Activated CD4-positive, alpha-beta T cell treated with anti-CD3 and anti-CD28 coated beads for 36 hours (primary cell): Measurements from ENCODE around the gene HCFC1. TPM values are rescaled to one million over a fixed set of nuclear protein-coding genes. Genes with fewer than 3 reads are reported as not detected.

Source experiments
- ATAC-seq: fragments of 200-7000 bp; cut with Tn5 transposase; one replicate; pipeline ENCODE4 v1.10.0; 2021; ENCODE audit warnings: mild to moderate bottlenecking, moderate library complexity
- CTCF ChIA-PET: fragments of 350-600 bp; sonication (Branson Sonifier 250); formaldehyde crosslinking; loops from one replicate; lab custom pipeline; 2021; ENCODE audit warnings: antibody characterized with exemption; lab: Charles Lee
- POLR2A ChIA-PET: fragments of 350-600 bp; sonication (Branson Sonifier 250); formaldehyde crosslinking; loops from one replicate; lab custom pipeline; 2021; ENCODE audit warnings: antibody characterized with exemption, inconsistent platforms; lab: Charles Lee
- DNase-seq: peaks from one replicate; pipeline ENCODE4 v3.0.0-alpha.2; 2020
- H3K27ac Mint-ChIP-seq: one replicate; pipeline ENCODE4 v1.8.0; 2021; ENCODE audit warnings: mixed read lengths
- H3K27me3 Mint-ChIP-seq: one replicate; pipeline ENCODE4 v1.8.0; 2021; ENCODE audit warnings: mixed read lengths
- H3K36me3 Mint-ChIP-seq: one replicate; pipeline ENCODE4 v1.8.0; 2021; ENCODE audit warnings: low read depth, mixed read lengths
- H3K4me1 Mint-ChIP-seq: one replicate; pipeline ENCODE4 v1.8.0; 2021; ENCODE audit warnings: mixed read lengths
- H3K4me3 Mint-ChIP-seq: one replicate; pipeline ENCODE4 v1.8.0; 2021; ENCODE audit warnings: mild to moderate bottlenecking, moderate library complexity, mixed read lengths
- H3K9me3 Mint-ChIP-seq: one replicate; pipeline ENCODE4 v1.8.0; 2021; ENCODE audit warnings: low read depth, mixed read lengths
- intact Hi-C, 2 experiments: fragments of 100-400 bp; cut with DNase I in 1 of 2; cut with micrococcal nuclease in 1 of 2; formaldehyde crosslinking; loops; one replicate each; pipeline versions ENCODE4 v1.14.2 to v1.15.1; 2022 to 2024; cut with DNase I, micrococcal nuclease
- total RNA-seq, 2 experiments: library from RNA; stranded (reverse); gene quantifications; one replicate each; pipeline ENCODE4 v1.2.3, GENCODE V29; 2021

The HCFC1 gene
- total RNA-seq, 2 experiments from 2014 or later: 99.5 to 147 TPM

- H3K4me1 Mint-ChIP-seq: peaks cover 5% of the 10 kb centered on the region
- POLR2A ChIA-PET: no interaction called here
- no peak overlapping the region for H3K27ac Mint-ChIP-seq
- H3K36me3 Mint-ChIP-seq: peaks cover 34% of the 10 kb centered on the region
- H3K4me3 Mint-ChIP-seq: no peak overlapping the region
- DNase-seq: no peak
- H3K9me3 Mint-ChIP-seq: no peaks in the 10 kb centered on the region
- CTCF ChIA-PET: interaction anchor here (1.1 kb wide), 1 partner anchor 9 kb away, joined by 3 read pairs; no protein-coding TSS in a partner anchor
- intact Hi-C loops: no loop called here
- no peak for ATAC-seq
- H3K27me3 Mint-ChIP-seq: no peaks in the 10 kb centered on the region
Measured at GRCh38 chrX:153956044-153956907, 15.3 kb downstream of the HCFC1 start.

DNA sequence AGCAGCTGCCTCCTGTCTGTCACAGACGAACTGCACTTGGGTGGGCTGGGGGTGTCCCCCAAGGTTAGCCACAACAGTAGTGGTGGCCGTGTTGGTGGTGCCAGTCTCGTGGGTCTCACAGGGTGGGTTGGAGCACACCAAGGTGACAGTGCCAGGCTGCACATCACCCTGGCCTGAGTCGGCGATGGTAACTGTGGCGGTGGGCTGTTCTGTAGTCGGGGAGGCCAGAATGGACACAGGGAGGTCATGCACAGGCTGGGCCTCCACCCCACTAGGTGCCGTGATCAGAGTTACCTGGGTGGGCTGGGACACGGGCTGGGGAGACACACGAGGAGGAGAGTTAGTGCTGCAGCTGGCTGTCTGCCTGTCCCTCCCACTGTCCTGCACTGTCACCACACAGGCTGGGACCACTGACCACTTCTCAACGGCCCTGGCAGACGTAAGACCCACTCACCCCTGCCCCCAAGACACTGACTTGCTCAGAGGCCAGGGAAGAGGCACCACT lies 16.3 kb downstream of the HCFC1 start:
- peaks cover 37% of the 10 kb centered on the region for H3K36me3 Mint-ChIP-seq
- intact Hi-C loops: no loop called here
- ChIA-PET POLR2A (no interaction called here), CTCF (no interaction called here)
- H3K4me1 Mint-ChIP-seq: peaks cover 5% of the 10 kb centered on the region
- no peaks in the 10 kb centered on the region for H3K9me3 Mint-ChIP-seq
- no peaks in the 10 kb centered on the region for H3K27me3 Mint-ChIP-seq
- peak overlapping the region; percentile 47 for H3K27ac Mint-ChIP-seq
- ATAC-seq (no peak), DNase-seq (no peak)
- H3K4me3 Mint-ChIP-seq: no peak overlapping the region

- Mint-ChIP-seq H3K4me1 (peaks cover 5% of the 10 kb centered on the region), H3K27me3 (no peaks in the 10 kb centered on the region), H3K4me3 (no peak overlapping the region), H3K36me3 (peaks cover 41% of the 10 kb centered on the region), H3K9me3 (no peaks in the 10 kb centered on the region), H3K27ac (no peak overlapping the region)
- CTCF ChIA-PET: no interaction called here
- DNase-seq (no peak), ATAC-seq (no peak)
- intact Hi-C loops: no loop called here
- POLR2A ChIA-PET: no interaction called here
Measured at GRCh38 chrX:153954558-153955227, 16.9 kb downstream of the HCFC1 start.

DNA sequence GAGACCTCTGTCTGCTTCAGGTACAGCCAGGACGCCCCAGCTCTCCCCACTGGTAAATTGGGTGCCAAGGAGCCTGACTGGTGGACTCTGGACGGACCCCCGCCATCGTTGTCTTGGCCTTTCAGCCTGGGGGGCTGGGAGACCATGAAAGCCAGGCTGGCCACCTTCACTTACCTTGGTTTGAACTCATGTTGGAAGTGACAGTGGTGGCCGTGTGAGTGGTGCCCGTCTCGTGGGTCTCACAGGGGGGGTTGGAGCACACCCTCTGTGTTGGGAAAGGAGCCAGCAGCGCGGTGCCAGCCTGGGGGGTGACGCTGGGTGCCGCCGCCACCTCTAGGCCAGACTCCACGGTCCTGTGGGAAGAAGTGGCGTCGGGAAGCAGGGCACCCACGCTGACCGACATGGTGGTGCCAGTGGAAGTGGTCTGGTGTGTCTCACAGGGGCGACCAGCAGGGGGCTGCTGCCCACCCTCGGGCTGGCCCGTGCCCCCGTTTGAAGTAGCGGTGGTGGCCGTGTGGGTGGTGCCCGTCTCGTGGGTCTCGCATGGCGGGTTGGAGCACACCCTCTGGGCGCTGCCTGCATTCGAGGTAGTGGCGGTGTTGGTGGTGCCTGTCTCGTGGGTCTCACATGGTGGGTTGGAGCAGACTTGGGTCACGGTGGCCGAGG lies 17.6 kb downstream of the HCFC1 start:
- Mint-ChIP-seq H3K4me1 (peaks cover 10% of the 10 kb centered on the region), H3K27ac (no peak overlapping the region), H3K9me3 (no peaks in the 10 kb centered on the region), H3K36me3 (peaks cover 44% of the 10 kb centered on the region), H3K4me3 (no peak overlapping the region), H3K27me3 (no peaks in the 10 kb centered on the region)
- ATAC-seq (no peak), DNase-seq (no peak)
- ChIA-PET CTCF (interaction anchor here (1.0 kb wide), 1 partner anchor 28 kb away, joined by 3 read pairs; the partner anchor contains the start of gene ARHGAP4), POLR2A (interaction anchor here (0.5 kb wide), 1 partner anchor 146 kb away, joined by 3 read pairs; no protein-coding TSS in a partner anchor)
- intact Hi-C loops: loop anchor here in 1 of 2 experiments (1.0 kb wide), 2 partner anchors 30 to 190 kb away; partner anchors contain the start of gene PLXNB3

DNA sequence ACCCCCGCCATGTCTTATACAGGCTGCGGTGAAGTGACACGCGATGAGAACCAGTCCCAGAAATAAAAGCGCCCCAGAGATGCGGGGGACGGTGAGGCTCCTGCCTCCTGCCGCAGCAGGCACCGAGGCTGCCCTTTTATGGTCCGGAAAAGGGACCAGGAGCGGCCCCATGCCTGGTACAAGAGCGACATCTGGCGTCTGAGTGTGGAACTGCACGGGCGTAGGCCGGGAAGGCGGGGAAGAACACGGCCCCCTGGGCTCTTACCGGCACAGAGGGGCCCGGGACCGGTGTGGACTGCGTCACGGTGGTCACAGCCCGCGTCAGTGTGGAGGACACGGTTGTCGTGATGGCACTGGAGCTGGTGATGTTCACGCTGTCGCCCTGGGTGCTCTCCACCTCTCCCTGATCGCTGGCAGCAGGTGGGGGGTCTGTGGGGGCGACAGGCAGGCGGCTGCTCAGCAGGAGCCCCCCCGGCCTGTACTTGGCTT lies 18.2 kb downstream of the HCFC1 start:
- CTCF ChIA-PET: interaction anchor here (1.0 kb wide), 1 partner anchor 27 kb away, joined by 3 read pairs; the partner anchor contains the start of gene ARHGAP4
- Mint-ChIP-seq H3K27me3 (no peaks in the 10 kb centered on the region), H3K27ac (peak overlapping the region; percentile 70), H3K36me3 (peaks cover 43% of the 10 kb centered on the region), H3K4me1 (peaks cover 10% of the 10 kb centered on the region), H3K4me3 (no peak overlapping the region), H3K9me3 (no peaks in the 10 kb centered on the region)
- intact Hi-C loops: loop anchor here in 1 of 2 experiments (1.0 kb wide), 2 partner anchors 29 to 189 kb away; partner anchors contain the start of gene PLXNB3
- peak; percentile 76 for ATAC-seq
- POLR2A ChIA-PET: interaction anchor here (1.0 kb wide), 1 partner anchor 13 kb away, joined by 5 read pairs; no protein-coding TSS in a partner anchor
- peak; percentile 87 for DNase-seq

GRCh38 chrX:153952373-153953026 lies 19.1 kb downstream of the HCFC1 start:
- intact Hi-C loops: loop anchor here in 1 of 2 experiments (1.0 kb wide), 2 partner anchors 28 to 188 kb away; partner anchors contain the start of gene PLXNB3
- Mint-ChIP-seq H3K4me3 (no peak overlapping the region), H3K36me3 (peaks cover 40% of the 10 kb centered on the region), H3K4me1 (peaks cover 15% of the 10 kb centered on the region), H3K9me3 (no peaks in the 10 kb centered on the region), H3K27ac (peak overlapping the region; percentile 70), H3K27me3 (no peaks in the 10 kb centered on the region)
- ChIA-PET CTCF (interaction anchor here (0.5 to 1.1 kb wide), 4 partner anchors 10 to 61 kb away, joined by 3 to 5 read pairs (median 3); no protein-coding TSS in a partner anchor), POLR2A (interaction anchor here (1.0 kb wide), 1 partner anchor 14 kb away, joined by 5 read pairs; no protein-coding TSS in a partner anchor)
- no peak for DNase-seq
- no peak for ATAC-seq

DNA sequence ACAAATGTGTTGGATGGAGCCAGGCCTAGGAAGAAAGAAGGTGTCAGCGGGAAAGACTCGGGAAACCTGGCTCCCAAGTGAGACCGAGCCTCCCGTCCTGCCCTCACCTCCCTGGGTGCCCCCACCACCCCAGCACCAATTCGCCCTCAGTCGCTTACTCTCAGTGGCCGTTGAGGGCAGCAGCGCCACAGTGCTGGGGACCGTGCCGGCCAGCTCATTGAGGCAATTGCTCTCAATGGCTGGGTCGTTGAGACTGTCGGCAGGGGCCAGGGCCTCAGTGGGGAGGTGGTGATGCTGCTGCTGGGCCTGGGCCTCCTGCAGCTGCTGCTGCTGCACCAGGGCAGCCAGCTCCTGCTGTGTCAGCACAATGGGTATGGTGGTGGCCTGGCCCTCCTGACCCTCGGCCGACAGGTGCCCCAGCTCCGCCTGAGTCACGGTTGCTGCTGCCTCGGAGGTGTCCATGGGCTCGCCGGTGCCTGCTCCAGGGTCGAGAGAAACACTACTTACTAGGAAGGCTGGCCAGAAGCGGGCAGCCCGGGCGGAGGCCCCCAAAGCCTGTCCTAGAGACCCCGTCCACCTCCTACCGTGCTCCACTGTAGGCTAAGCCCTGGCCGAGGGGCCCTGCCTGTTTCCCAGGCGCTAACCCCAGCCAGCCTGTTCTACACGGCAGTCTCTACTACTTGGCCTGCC lies 19.8 kb downstream of the HCFC1 start:
- DNase-seq (no peak), ATAC-seq (no peak)
- ChIA-PET CTCF (interaction anchor here (0.8 to 1.1 kb wide), 3 partner anchors 11 to 27 kb away, joined by 3 to 5 read pairs (median 4); no protein-coding TSS in a partner anchor), POLR2A (no interaction called here)
- peaks cover 18% of the 10 kb centered on the region for H3K4me1 Mint-ChIP-seq
- H3K9me3 Mint-ChIP-seq: no peaks in the 10 kb centered on the region
- peaks cover 40% of the 10 kb centered on the region for H3K36me3 Mint-ChIP-seq
- no peaks in the 10 kb centered on the region for H3K27me3 Mint-ChIP-seq
- H3K27ac Mint-ChIP-seq: no peak overlapping the region
- H3K4me3 Mint-ChIP-seq: no peak overlapping the region
- intact Hi-C loops: no loop called here

GRCh38 chrX:153950127-153950526 lies 21.5 kb downstream of the HCFC1 start:
- no peaks in the 10 kb centered on the region for H3K27me3 Mint-ChIP-seq
- H3K4me3 Mint-ChIP-seq: no peak overlapping the region
- no peak overlapping the region for H3K27ac Mint-ChIP-seq
- ChIA-PET POLR2A (interaction anchor here (0.6 kb wide), 1 partner anchor 13 kb away, joined by 4 read pairs; no protein-coding TSS in a partner anchor), CTCF (interaction anchor here (1.2 to 2.9 kb wide), 5 partner anchors 10 to 187 kb away, joined by 3 to 12 read pairs (median 8); partner anchors contain the start of gene PLXNB3)
- DNase-seq (no peak), ATAC-seq (no peak)
- H3K4me1 Mint-ChIP-seq: peaks cover 18% of the 10 kb centered on the region
- H3K36me3 Mint-ChIP-seq: peaks cover 38% of the 10 kb centered on the region
- intact Hi-C loops: no loop called here
- H3K9me3 Mint-ChIP-seq: no peaks in the 10 kb centered on the region

GRCh38 chrX:153948847-153949805 lies 22.5 kb downstream of the HCFC1 start:
- ChIA-PET CTCF (interaction anchor here (0.9 to 2.9 kb wide), 6 partner anchors 9 to 186 kb away, joined by 3 to 19 read pairs (median 10); partner anchors contain the start of gene HCFC1), POLR2A (no interaction called here)
- H3K9me3 Mint-ChIP-seq: no peaks in the 10 kb centered on the region
- DNase-seq (no peak), ATAC-seq (no peak)
- H3K27me3 Mint-ChIP-seq: no peaks in the 10 kb centered on the region
- intact Hi-C loops: loop anchor here in 1 of 2 experiments (5.0 kb wide), 1 partner anchor 187 kb away; the partner anchor contains the start of gene PLXNB3
- peak overlapping the region; percentile 69 for H3K27ac Mint-ChIP-seq
- peaks cover 18% of the 10 kb centered on the region for H3K4me1 Mint-ChIP-seq
- peaks cover 33% of the 10 kb centered on the region for H3K36me3 Mint-ChIP-seq
- H3K4me3 Mint-ChIP-seq: no peak overlapping the region
